ENCODE measurements around the gene EID1.

DNA sequence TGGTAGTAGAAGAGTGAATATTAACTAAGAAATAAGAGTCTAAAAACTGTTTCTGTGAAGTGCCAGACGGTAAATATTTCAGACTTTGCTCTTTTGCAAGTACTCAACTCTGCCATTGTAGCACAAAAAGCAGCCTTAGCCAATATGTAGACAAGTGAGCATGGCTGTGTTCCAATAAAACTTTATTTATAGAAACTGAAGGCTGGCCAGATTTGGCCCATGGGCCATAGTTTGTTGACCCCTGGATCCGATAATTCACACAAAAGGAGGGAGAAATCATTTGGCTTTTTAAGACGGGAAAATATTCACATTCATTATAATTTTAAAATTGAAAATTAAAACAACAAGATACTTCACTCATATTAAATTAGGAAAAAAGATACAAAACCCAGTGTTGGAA lies 15.4 kb downstream of the EID1 start:
- TF ChIP-seq, protein P1, sequence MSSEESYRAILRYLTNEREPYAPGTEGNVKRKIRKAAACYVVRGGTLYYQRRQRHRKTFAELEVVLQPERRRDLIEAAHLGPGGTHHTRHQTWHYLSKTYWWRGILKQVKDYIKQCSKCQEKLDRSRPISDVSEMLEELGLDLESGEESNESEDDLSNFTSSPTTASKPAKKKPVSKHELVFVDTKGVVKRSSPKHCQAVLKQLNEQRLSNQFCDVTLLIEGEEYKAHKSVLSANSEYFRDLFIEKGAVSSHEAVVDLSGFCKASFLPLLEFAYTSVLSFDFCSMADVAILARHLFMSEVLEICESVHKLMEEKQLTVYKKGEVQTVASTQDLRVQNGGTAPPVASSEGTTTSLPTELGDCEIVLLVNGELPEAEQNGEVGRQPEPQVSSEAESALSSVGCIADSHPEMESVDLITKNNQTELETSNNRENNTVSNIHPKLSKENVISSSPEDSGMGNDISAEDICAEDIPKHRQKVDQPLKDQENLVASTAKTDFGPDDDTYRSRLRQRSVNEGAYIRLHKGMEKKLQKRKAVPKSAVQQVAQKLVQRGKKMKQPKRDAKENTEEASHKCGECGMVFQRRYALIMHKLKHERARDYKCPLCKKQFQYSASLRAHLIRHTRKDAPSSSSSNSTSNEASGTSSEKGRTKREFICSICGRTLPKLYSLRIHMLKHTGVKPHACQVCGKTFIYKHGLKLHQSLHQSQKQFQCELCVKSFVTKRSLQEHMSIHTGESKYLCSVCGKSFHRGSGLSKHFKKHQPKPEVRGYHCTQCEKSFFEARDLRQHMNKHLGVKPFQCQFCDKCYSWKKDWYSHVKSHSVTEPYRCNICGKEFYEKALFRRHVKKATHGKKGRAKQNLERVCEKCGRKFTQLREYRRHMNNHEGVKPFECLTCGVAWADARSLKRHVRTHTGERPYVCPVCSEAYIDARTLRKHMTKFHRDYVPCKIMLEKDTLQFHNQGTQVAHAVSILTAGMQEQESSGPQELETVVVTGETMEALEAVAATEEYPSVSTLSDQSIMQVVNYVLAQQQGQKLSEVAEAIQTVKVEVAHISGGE (tag by site-specific recombination; conservative IDR thresholded peaks at IDR 0.05; ENCODE audit: low read depth), result no peak
- TF ChIP-seq, protein P2, sequence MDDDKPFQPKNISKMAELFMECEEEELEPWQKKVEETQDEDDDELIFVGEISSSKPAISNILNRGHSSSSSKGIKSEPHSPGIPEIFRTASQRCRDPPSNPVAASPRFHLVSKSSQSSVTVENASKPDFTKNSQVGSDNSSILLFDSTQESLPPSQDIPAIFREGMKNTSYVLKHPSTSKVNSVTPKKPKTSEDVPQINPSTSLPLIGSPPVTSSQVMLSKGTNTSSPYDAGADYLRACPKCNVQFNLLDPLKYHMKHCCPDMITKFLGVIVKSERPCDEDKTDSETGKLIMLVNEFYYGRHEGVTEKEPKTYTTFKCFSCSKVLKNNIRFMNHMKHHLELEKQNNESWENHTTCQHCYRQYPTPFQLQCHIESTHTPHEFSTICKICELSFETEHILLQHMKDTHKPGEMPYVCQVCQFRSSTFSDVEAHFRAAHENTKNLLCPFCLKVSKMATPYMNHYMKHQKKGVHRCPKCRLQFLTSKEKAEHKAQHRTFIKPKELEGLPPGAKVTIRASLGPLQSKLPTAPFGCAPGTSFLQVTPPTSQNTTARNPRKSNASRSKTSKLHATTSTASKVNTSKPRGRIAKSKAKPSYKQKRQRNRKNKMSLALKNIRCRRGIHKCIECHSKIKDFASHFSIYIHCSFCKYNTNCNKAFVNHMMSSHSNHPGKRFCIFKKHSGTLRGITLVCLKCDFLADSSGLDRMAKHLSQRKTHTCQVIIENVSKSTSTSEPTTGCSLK (tag by site-specific recombination; IDR thresholded peaks at IDR 0.05), result no peak
